ENCODE data around the gene HDLBP.
A peak's percentile ranks its signal among the peaks of the same experiment; 100 is the strongest.

The HDLBP gene

GRCh38 chr2:241315093-241315878 lies at the start of gene HDLBP:
HDLBP (minus strand) TSS chr2:241315672; CDS start chr2:241266869, 48,803 bp downstream.
- H3K4me3 ChIP-seq (replicated peaks in 1 of 2; ENCODE audit: low read depth in 2 of 2, low read length in 2 of 2), result peak within 1 kb of the TSS; percentile 91 to 94
- no peak for TF ChIP-seq CTCF (IDR thresholded peaks at IDR 0.05; ENCODE audit: low read depth, low read length)
- DNase-seq (ENCODE audit: low read depth in 2 of 2), result peak; percentile 99 to 100

GRCh38 chr2:241364781-241365180 lies 49.3 kb upstream of the HDLBP start:
- TF ChIP-seq CTCF (IDR thresholded peaks at IDR 0.05; ENCODE audit: low read depth, low read length), result no peak
- DNase-seq (ENCODE audit: low read depth in 2 of 2), result no peak
- no peak overlapping the region for H3K4me3 ChIP-seq (replicated peaks in 1 of 2; ENCODE audit: low read depth in 2 of 2, low read length in 2 of 2)

GRCh38 chr2:241363426-241363825 lies 48.0 kb upstream of the HDLBP start:
- DNase-seq (ENCODE audit: low read depth in 2 of 2), result no peak
- no peak overlapping the region for H3K4me3 ChIP-seq (replicated peaks in 1 of 2; ENCODE audit: low read depth in 2 of 2, low read length in 2 of 2)
- TF ChIP-seq CTCF (IDR thresholded peaks at IDR 0.05; ENCODE audit: low read depth, low read length), result no peak

GRCh38 chr2:241359481-241360045 lies 44.1 kb upstream of the HDLBP start:
- H3K4me3 ChIP-seq (replicated peaks in 1 of 2; ENCODE audit: low read depth in 2 of 2, low read length in 2 of 2), result no peak overlapping the region
- DNase-seq (ENCODE audit: low read depth in 2 of 2), result no peak
- no peak for TF ChIP-seq CTCF (IDR thresholded peaks at IDR 0.05; ENCODE audit: low read depth, low read length)

- DNase-seq (ENCODE audit: low read depth in 2 of 2), result peak in 1 of 2 donors; percentile 43
- TF ChIP-seq CTCF (IDR thresholded peaks at IDR 0.05; ENCODE audit: low read depth, low read length), result no peak
- no peak overlapping the region for H3K4me3 ChIP-seq (replicated peaks in 1 of 2; ENCODE audit: low read depth in 2 of 2, low read length in 2 of 2)
These were observed 43.0 kb upstream of the HDLBP start for GRCh38 chr2:241358470-241358869.

GRCh38 chr2:241357531-241357930 lies 42.1 kb upstream of the HDLBP start:
- no peak for TF ChIP-seq CTCF (IDR thresholded peaks at IDR 0.05; ENCODE audit: low read depth, low read length)
- DNase-seq (ENCODE audit: low read depth in 2 of 2), result no peak
- H3K4me3 ChIP-seq (replicated peaks in 1 of 2; ENCODE audit: low read depth in 2 of 2, low read length in 2 of 2), result peak overlapping the region; percentile 71 to 82
